Measurements from ENCODE around the gene COL5A1.

DNA sequence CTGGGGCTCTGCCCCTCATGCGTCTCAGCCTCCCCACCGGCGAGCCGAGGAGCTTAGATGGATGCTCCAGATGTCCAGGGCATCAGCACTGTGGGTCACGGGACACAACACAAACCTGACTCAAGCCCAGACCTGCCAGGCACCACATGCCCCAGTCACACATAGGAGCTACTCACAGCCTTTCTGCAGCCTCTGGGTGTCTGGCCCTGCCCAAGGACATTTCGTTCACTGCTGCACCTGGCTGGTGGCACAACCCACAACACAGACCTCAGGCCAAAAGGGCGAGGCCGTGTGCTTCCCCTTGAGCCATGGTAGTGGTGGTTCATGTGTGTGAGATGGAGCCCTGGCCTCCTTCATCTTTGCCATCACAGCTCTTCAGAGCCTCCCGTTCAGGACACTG lies 149.4 kb downstream of the COL5A1 start:
- TF ChIP-seq, protein P1, sequence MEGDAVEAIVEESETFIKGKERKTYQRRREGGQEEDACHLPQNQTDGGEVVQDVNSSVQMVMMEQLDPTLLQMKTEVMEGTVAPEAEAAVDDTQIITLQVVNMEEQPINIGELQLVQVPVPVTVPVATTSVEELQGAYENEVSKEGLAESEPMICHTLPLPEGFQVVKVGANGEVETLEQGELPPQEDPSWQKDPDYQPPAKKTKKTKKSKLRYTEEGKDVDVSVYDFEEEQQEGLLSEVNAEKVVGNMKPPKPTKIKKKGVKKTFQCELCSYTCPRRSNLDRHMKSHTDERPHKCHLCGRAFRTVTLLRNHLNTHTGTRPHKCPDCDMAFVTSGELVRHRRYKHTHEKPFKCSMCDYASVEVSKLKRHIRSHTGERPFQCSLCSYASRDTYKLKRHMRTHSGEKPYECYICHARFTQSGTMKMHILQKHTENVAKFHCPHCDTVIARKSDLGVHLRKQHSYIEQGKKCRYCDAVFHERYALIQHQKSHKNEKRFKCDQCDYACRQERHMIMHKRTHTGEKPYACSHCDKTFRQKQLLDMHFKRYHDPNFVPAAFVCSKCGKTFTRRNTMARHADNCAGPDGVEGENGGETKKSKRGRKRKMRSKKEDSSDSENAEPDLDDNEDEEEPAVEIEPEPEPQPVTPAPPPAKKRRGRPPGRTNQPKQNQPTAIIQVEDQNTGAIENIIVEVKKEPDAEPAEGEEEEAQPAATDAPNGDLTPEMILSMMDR (IDR thresholded peaks at IDR 0.05): no peak
- no peak for TF ChIP-seq POLR2A (IDR thresholded peaks at IDR 0.05)
